ENCODE measurements around the gene RPUSD3. TPM values are rescaled to one million over a fixed set of nuclear protein-coding genes. Genes with fewer than 3 reads are reported as not detected.
"Not testable (repeated sequence)": the region's sequence is repeated elsewhere in the genome, so short reads cannot be mapped to it uniquely, and the experiment has no call there.

Gene RPUSD3
- total RNA-seq, 1 experiment from 2014 or later: 46.9 TPM

- CTCF ChIA-PET: no interaction called here
- intact Hi-C loops (cut with micrococcal nuclease; ENCODE audit: unreplicated experiment): no loop called here
- no peaks in the 10 kb centered on the region for H3K36me3 ChIP-seq (ENCODE audit: insufficient read depth, low read length, poor library complexity, severe bottlenecking)
- H3K4me1 ChIP-seq (ENCODE audit: insufficient read depth, low read length, poor library complexity, severe bottlenecking): no peaks in the 10 kb centered on the region
- POLR2A ChIA-PET (ENCODE audit: low non-redundant PET): no interaction called here
- no peaks in the 10 kb centered on the region for H3K27me3 ChIP-seq (replicated peaks; ENCODE audit: insufficient read depth, low read depth, low read length, poor library complexity)
- no peak for DNase-seq (ENCODE audit: low spot score)
- BruUV-seq (replicated peaks): no TSS peak
- H3K9me3 ChIP-seq (ENCODE audit: low read depth, low read length, poor library complexity, severe bottlenecking): no peaks in the 10 kb centered on the region
- TF ChIP-seq, protein P1, sequence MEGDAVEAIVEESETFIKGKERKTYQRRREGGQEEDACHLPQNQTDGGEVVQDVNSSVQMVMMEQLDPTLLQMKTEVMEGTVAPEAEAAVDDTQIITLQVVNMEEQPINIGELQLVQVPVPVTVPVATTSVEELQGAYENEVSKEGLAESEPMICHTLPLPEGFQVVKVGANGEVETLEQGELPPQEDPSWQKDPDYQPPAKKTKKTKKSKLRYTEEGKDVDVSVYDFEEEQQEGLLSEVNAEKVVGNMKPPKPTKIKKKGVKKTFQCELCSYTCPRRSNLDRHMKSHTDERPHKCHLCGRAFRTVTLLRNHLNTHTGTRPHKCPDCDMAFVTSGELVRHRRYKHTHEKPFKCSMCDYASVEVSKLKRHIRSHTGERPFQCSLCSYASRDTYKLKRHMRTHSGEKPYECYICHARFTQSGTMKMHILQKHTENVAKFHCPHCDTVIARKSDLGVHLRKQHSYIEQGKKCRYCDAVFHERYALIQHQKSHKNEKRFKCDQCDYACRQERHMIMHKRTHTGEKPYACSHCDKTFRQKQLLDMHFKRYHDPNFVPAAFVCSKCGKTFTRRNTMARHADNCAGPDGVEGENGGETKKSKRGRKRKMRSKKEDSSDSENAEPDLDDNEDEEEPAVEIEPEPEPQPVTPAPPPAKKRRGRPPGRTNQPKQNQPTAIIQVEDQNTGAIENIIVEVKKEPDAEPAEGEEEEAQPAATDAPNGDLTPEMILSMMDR (conservative IDR thresholded peaks at IDR 0.05; ENCODE audit: low read depth, low read length): no peak
- no peak for TF ChIP-seq EZH2 (IDR thresholded peaks at IDR 0.05; ENCODE audit: borderline replicate concordance, low read depth, low read length, poor library complexity, severe bottlenecking)
- H3K4me3 ChIP-seq (ENCODE audit: low read depth, low read length, poor library complexity, severe bottlenecking): no peak overlapping the region
- H3K27ac ChIP-seq (ENCODE audit: low read depth, low read length, poor library complexity, severe bottlenecking): no peak overlapping the region
Measured at GRCh38 chr3:9878700-9879099, 34.9 kb upstream of the RPUSD3 start.

- CTCF ChIA-PET: no interaction called here
- Histone ChIP-seq H3K4me3 (ENCODE audit: low read depth, low read length, poor library complexity, severe bottlenecking) (no peak overlapping the region), H3K27me3 (replicated peaks; ENCODE audit: insufficient read depth, low read depth, low read length, poor library complexity) (no peaks in the 10 kb centered on the region), H3K36me3 (ENCODE audit: insufficient read depth, low read length, poor library complexity, severe bottlenecking) (no peaks in the 10 kb centered on the region), H3K27ac (ENCODE audit: low read depth, low read length, poor library complexity, severe bottlenecking) (no peak overlapping the region), H3K9me3 (ENCODE audit: low read depth, low read length, poor library complexity, severe bottlenecking) (no peaks in the 10 kb centered on the region), H3K4me1 (ENCODE audit: insufficient read depth, low read length, poor library complexity, severe bottlenecking) (no peaks in the 10 kb centered on the region)
- POLR2A ChIA-PET (ENCODE audit: low non-redundant PET): no interaction called here
- intact Hi-C loops (cut with micrococcal nuclease; ENCODE audit: unreplicated experiment): no loop called here
- BruUV-seq (replicated peaks): no TSS peak
- DNase-seq (ENCODE audit: low spot score): no peak
- TF ChIP-seq EZH2 (IDR thresholded peaks at IDR 0.05; ENCODE audit: borderline replicate concordance, low read depth, low read length, poor library complexity, severe bottlenecking): no peak
- TF ChIP-seq, protein P1 (conservative IDR thresholded peaks at IDR 0.05; ENCODE audit: low read depth, low read length): no peak
Measured at GRCh38 chr3:9876991-9877390, 33.2 kb upstream of the RPUSD3 start.

- POLR2A ChIA-PET (ENCODE audit: low non-redundant PET); CTCF ChIA-PET; H3K27me3 ChIP-seq (replicated peaks; ENCODE audit: insufficient read depth, low read depth, low read length, poor library complexity); intact Hi-C loops (cut with micrococcal nuclease; ENCODE audit: unreplicated experiment); H3K27ac ChIP-seq (ENCODE audit: low read depth, low read length, poor library complexity, severe bottlenecking); H3K36me3 ChIP-seq (ENCODE audit: insufficient read depth, low read length, poor library complexity, severe bottlenecking); BruUV-seq (replicated peaks); H3K9me3 ChIP-seq (ENCODE audit: low read depth, low read length, poor library complexity, severe bottlenecking); DNase-seq (ENCODE audit: low spot score); H3K4me3 ChIP-seq (ENCODE audit: low read depth, low read length, poor library complexity, severe bottlenecking); H3K4me1 ChIP-seq (ENCODE audit: insufficient read depth, low read length, poor library complexity, severe bottlenecking): not testable (repeated sequence)
Measured at GRCh38 chr3:9876255-9876654, 32.4 kb upstream of the RPUSD3 start.

DNA sequence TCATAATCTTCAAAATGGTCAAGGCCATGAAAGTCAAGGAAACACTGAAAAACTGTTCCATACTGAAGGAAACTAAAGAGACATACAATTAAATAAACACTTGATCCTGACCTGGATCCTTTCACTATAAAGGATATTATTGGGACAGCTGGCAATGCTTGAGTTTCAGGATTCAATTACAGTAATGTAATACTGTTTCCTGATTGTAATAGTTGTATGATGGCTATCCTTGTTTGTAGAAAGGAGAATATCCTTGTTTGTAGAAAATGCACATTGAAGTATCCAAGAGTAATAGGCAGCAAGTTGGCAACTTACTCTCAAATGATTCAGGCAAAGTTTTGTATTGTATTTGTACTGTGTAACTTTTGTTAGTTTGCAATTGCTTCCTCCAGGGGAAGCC is 31.6 kb upstream of the RPUSD3 start:
- no TSS peak for BruUV-seq (replicated peaks)
- TF ChIP-seq, protein P1 (conservative IDR thresholded peaks at IDR 0.05; ENCODE audit: low read depth, low read length): no peak
- TF ChIP-seq EZH2 (IDR thresholded peaks at IDR 0.05; ENCODE audit: borderline replicate concordance, low read depth, low read length, poor library complexity, severe bottlenecking): no peak
- H3K36me3 ChIP-seq (ENCODE audit: insufficient read depth, low read length, poor library complexity, severe bottlenecking): no peaks in the 10 kb centered on the region
- ChIA-PET POLR2A (ENCODE audit: low non-redundant PET) (interaction anchor here (0.6 kb wide), 1 partner anchor 166 kb away, joined by 4 read pairs; no protein-coding TSS in a partner anchor), CTCF (no interaction called here)
- intact Hi-C loops (cut with micrococcal nuclease; ENCODE audit: unreplicated experiment): no loop called here
- no peaks in the 10 kb centered on the region for H3K4me1 ChIP-seq (ENCODE audit: insufficient read depth, low read length, poor library complexity, severe bottlenecking)
- DNase-seq (ENCODE audit: low spot score): no peak
- no peaks in the 10 kb centered on the region for H3K27me3 ChIP-seq (replicated peaks; ENCODE audit: insufficient read depth, low read depth, low read length, poor library complexity)
- no peak overlapping the region for H3K27ac ChIP-seq (ENCODE audit: low read depth, low read length, poor library complexity, severe bottlenecking)
- H3K4me3 ChIP-seq (ENCODE audit: low read depth, low read length, poor library complexity, severe bottlenecking): no peak overlapping the region
- H3K9me3 ChIP-seq (ENCODE audit: low read depth, low read length, poor library complexity, severe bottlenecking): no peaks in the 10 kb centered on the region

- DNase-seq (ENCODE audit: low spot score); H3K36me3 ChIP-seq (ENCODE audit: insufficient read depth, low read length, poor library complexity, severe bottlenecking); BruUV-seq (replicated peaks); H3K9me3 ChIP-seq (ENCODE audit: low read depth, low read length, poor library complexity, severe bottlenecking); H3K27ac ChIP-seq (ENCODE audit: low read depth, low read length, poor library complexity, severe bottlenecking); CTCF ChIA-PET; H3K4me1 ChIP-seq (ENCODE audit: insufficient read depth, low read length, poor library complexity, severe bottlenecking); intact Hi-C loops (cut with micrococcal nuclease; ENCODE audit: unreplicated experiment); POLR2A ChIA-PET (ENCODE audit: low non-redundant PET); H3K27me3 ChIP-seq (replicated peaks; ENCODE audit: insufficient read depth, low read depth, low read length, poor library complexity); H3K4me3 ChIP-seq (ENCODE audit: low read depth, low read length, poor library complexity, severe bottlenecking): not testable (repeated sequence)
Measured at GRCh38 chr3:9872067-9872466, 28.3 kb upstream of the RPUSD3 start.
